Endothelial cell of umbilical vein (primary cell): ENCODE results near the gene GATA6.

Source experiments
- CTCF ChIP-seq, 2 donors: IDR thresholded peaks; 1 replicate in 1 of 2; 2 replicates in 1 of 2; pipeline ENCODE4 v1.5.1; 2011; ENCODE audit warnings: low read length in 2 of 2, mild to moderate bottlenecking in 2 of 2, moderate library complexity in 2 of 2, control low read depth in 1 of 2, inconsistent platforms in 1 of 2, low read depth in 1 of 2; ENCODE audit not compliant: insufficient read depth in 1 of 2; ENCODE audit errors: extremely low read depth in 1 of 2
- EZH2 ChIP-seq: IDR thresholded peaks from 2 replicates; pipeline ENCODE4 v1.6.1; 2012; ENCODE audit warnings: borderline replicate concordance, low read depth, mild to moderate bottlenecking, moderate library complexity, low read length, inconsistent platforms; ENCODE audit not compliant: severe bottlenecking
- FOS ChIP-seq: IDR thresholded peaks from 2 replicates; pipeline ENCODE4 v1.6.1; 2011; ENCODE audit warnings: mild to moderate bottlenecking, low read length, moderate library complexity, borderline replicate concordance; ENCODE audit not compliant: insufficient read depth
- GATA2 ChIP-seq: IDR thresholded peaks from 2 replicates; pipeline ENCODE4 v1.7.0; 2011; ENCODE audit warnings: low read depth, mild to moderate bottlenecking, moderate library complexity, mixed read lengths, low read length; ENCODE audit not compliant: insufficient read length, insufficient read depth
- JUN ChIP-seq: IDR thresholded peaks from 2 replicates; pipeline ENCODE4 v1.6.1; 2011; ENCODE audit warnings: borderline replicate concordance, low read depth; ENCODE audit not compliant: insufficient read length, insufficient read depth
- MAX ChIP-seq: IDR thresholded peaks from 2 replicates; pipeline ENCODE4 v1.6.1; 2011; ENCODE audit not compliant: insufficient read depth, insufficient read length
- MYC ChIP-seq: IDR thresholded peaks from one replicate; pipeline ENCODE4 v1.6.1; 2011; ENCODE audit warnings: mild to moderate bottlenecking, low read depth, low read length
- POLR2A ChIP-seq: IDR thresholded peaks from 2 replicates; pipeline ENCODE4 v1.6.1; 2012; ENCODE audit warnings: low read depth, mild to moderate bottlenecking, control low read depth, low read length
- POLR2AphosphoS5 ChIP-seq: IDR thresholded peaks from 2 replicates; pipeline ENCODE4 v1.6.1; 2012; ENCODE audit warnings: low read depth, mild to moderate bottlenecking, control low read depth, low read length, moderate library complexity; ENCODE audit not compliant: insufficient read depth

- TF ChIP-seq JUN = no peak
- TF ChIP-seq EZH2 = no peak
- TF ChIP-seq POLR2AphosphoS5 = no peak
- TF ChIP-seq CTCF (IDR thresholded peaks at IDR 0.05; ENCODE audit: extremely low read depth in 1 of 2, insufficient read depth in 1 of 2, low read depth in 1 of 2, low read length in 2 of 2) = no peak
- no peak for TF ChIP-seq POLR2A
- TF ChIP-seq MAX = no peak
- no peak for TF ChIP-seq MYC
- TF ChIP-seq FOS = no peak
- no peak for TF ChIP-seq GATA2
These were observed 22.5 kb downstream of the GATA6 start for GRCh38 chr18:22191923-22192322.
